Thyroid gland (tissue), 4 donors: Measurements from ENCODE around the gene HEPN1. TPM values are rescaled to one million over a fixed set of nuclear protein-coding genes. Genes with fewer than 3 reads are reported as not detected.

ENCODE experiments used
- DNase-seq, 2 donors: peaks; one replicate each; pipeline ENCODE4 v3.0.0-alpha.2; 2019
- H3K27ac ChIP-seq, 3 donors: fragments of 200-600 bp; sonication (generic); 1 replicate in 2 of 3; 2 replicates in 1 of 3; pipeline ENCODE4 v1.5.1; 2016 to 2019; ENCODE audit warnings: mild to moderate bottlenecking in 1 of 3, moderate library complexity in 1 of 3
- H3K27me3 ChIP-seq: fragments of 200-600 bp; sonication (generic); one replicate; pipeline ENCODE4 v1.5.1; 2019
- H3K36me3 ChIP-seq, 2 donors: fragments of 200-600 bp; sonication (generic); one replicate each; pipeline ENCODE4 v1.5.1; 2016 to 2019
- H3K4me1 ChIP-seq, 2 donors: fragments of 200-600 bp; sonication (generic); one replicate each; pipeline ENCODE4 v1.5.1; 2017 to 2019
- H3K4me3 ChIP-seq, 3 donors: fragments of 200-600 bp; sonication (generic); replicated peaks in 1 of 3; 1 replicate in 2 of 3; 2 replicates in 1 of 3; pipeline ENCODE4 v1.5.1; 2016; ENCODE audit warnings: mild to moderate bottlenecking in 1 of 3
- H3K9me3 ChIP-seq: fragments of 200-600 bp; sonication (generic); one replicate; pipeline ENCODE4 v1.5.1; 2017
- CTCF ChIP-seq, 6 experiments: fragments of 200-600 bp in 3 of 6; fragments of 450-650 bp in 3 of 6; sonication (generic) in 3 of 6; IDR thresholded peaks; one replicate each; pipeline ENCODE4 v1.5.1; 2016 to 2019; ENCODE audit warnings: antibody characterized with exemption in 6 of 6, mild to moderate bottlenecking in 2 of 6, inconsistent platforms in 1 of 6, moderate library complexity in 1 of 6
- POLR2A ChIP-seq, 2 donors: fragments of 450-650 bp; IDR thresholded peaks; one replicate each; pipeline ENCODE4 v1.6.1; 2017; ENCODE audit warnings: antibody characterized with exemption in 2 of 2, mild to moderate bottlenecking in 2 of 2, moderate library complexity in 1 of 2
- WGBS, 2 donors: methylation state at CpG; one replicate each; pipeline ENCODE4 v1.1.5; 2017; 5-methylcytosine and 5-hydroxymethylcytosine counted together
- intact Hi-C: fragments of 100-400 bp; cut with DNase I; formaldehyde crosslinking; loops from one replicate; pipeline ENCODE4 v1.15.1; 2023
- total RNA-seq, 4 donors: library from RNA; depleted of rRNA; stranded (reverse); fragments of >200 nt; gene quantifications; one replicate each; pipeline ENCODE4 v1.2.3, GENCODE V29; 2016

HEPN1 gene
- total RNA-seq, 4 donors from 2014 or later = not detected

GRCh38 chr11:124889191-124890091 is 29.6 kb upstream of the HEPN1 start:
- no peaks in the 10 kb centered on the region for H3K9me3 ChIP-seq
- H3K27me3 ChIP-seq = no peaks in the 10 kb centered on the region
- 93 to 97% methylated on average over 2 of the region's 2 CpGs for WGBS, 2 donors
- H3K36me3 ChIP-seq = no peaks in the 10 kb centered on the region
- no peak overlapping the region for H3K4me3 ChIP-seq
- TF ChIP-seq POLR2A (IDR thresholded peaks at IDR 0.05) (no peak), CTCF (IDR thresholded peaks at IDR 0.05) (no peak)
- peaks cover 0 to 10% of the 10 kb centered on the region in 2 donors for H3K4me1 ChIP-seq
- intact Hi-C loops = no loop called here
- no peak overlapping the region for H3K27ac ChIP-seq
- DNase-seq = no peak

GRCh38 chr11:124890151-124890550 is 28.9 kb upstream of the HEPN1 start:
- 94 to 97% methylated on average over 2 of the region's 2 CpGs for WGBS, 2 donors
- Histone ChIP-seq H3K27me3 (no peaks in the 10 kb centered on the region), H3K9me3 (no peaks in the 10 kb centered on the region), H3K4me3 (no peak overlapping the region), H3K27ac (no peak overlapping the region), H3K36me3 (no peaks in the 10 kb centered on the region), H3K4me1 (peaks cover 0 to 10% of the 10 kb centered on the region in 2 donors)
- DNase-seq = no peak
- intact Hi-C loops = no loop called here
- TF ChIP-seq POLR2A (IDR thresholded peaks at IDR 0.05) (no peak), CTCF (IDR thresholded peaks at IDR 0.05) (no peak)

GRCh38 chr11:124890683-124891372 is 28.2 kb upstream of the HEPN1 start:
- Histone ChIP-seq H3K9me3 (no peaks in the 10 kb centered on the region), H3K4me1 (peaks cover 0 to 10% of the 10 kb centered on the region in 2 donors), H3K36me3 (no peaks in the 10 kb centered on the region), H3K27me3 (no peaks in the 10 kb centered on the region), H3K27ac (no peak overlapping the region), H3K4me3 (no peak overlapping the region)
- DNase-seq = no peak
- TF ChIP-seq POLR2A (IDR thresholded peaks at IDR 0.05) (no peak), CTCF (IDR thresholded peaks at IDR 0.05) (no peak)
- 64 to 72% methylated on average over 8 to 9 of the region's 9 CpGs for WGBS, 2 donors
- intact Hi-C loops = no loop called here

- intact Hi-C loops = no loop called here
- Histone ChIP-seq H3K4me3 (no peak overlapping the region), H3K27me3 (no peaks in the 10 kb centered on the region), H3K9me3 (no peaks in the 10 kb centered on the region), H3K27ac (no peak overlapping the region), H3K36me3 (no peaks in the 10 kb centered on the region), H3K4me1 (peaks cover 0 to 10% of the 10 kb centered on the region in 2 donors)
- no peak for DNase-seq
- TF ChIP-seq CTCF (IDR thresholded peaks at IDR 0.05) (no peak), POLR2A (IDR thresholded peaks at IDR 0.05) (no peak)
- 38 to 48% methylated on average over 12 of the region's 12 CpGs for WGBS, 2 donors
These were observed 27.6 kb upstream of the HEPN1 start for GRCh38 chr11:124891373-124891861.
